B cell (primary cell): Measurements from ENCODE around the gene PPP2R2B. TPM values are rescaled to one million over a fixed set of nuclear protein-coding genes. Genes with fewer than 3 reads are reported as not detected.

ENCODE experiments used
- ATAC-seq: fragments of 200-7000 bp; cut with Tn5 transposase; one replicate; pipeline ENCODE4 v1.10.0; 2021; ENCODE audit warnings: low read depth, mild to moderate bottlenecking, moderate number of reproducible peaks, moderate library complexity
- CTCF ChIA-PET: fragments of 350-600 bp; sonication (Branson Sonifier 250); formaldehyde crosslinking; loops from one replicate; lab custom pipeline; 2021; ENCODE audit warnings: antibody characterized with exemption, inconsistent platforms; lab: Charles Lee
- POLR2A ChIA-PET: fragments of 350-600 bp; sonication (Branson Sonifier 250); formaldehyde crosslinking; loops from one replicate; lab custom pipeline; 2021; ENCODE audit warnings: antibody characterized with exemption; lab: Charles Lee
- DNase-seq: peaks from one replicate; pipeline ENCODE4 v3.0.0; 2013
- H2AFZ ChIP-seq: 2 replicates; pipeline ENCODE4 v1.6.1; 2012; ENCODE audit warnings: mild to moderate bottlenecking, low read depth, low read length; ENCODE audit not compliant: insufficient read depth, poor library complexity, severe bottlenecking
- H3K27ac ChIP-seq, 2 donors: 1 replicate in 1 of 2; 2 replicates in 1 of 2; pipeline ENCODE4 v1.5.1; 2012 to 2013; ENCODE audit warnings: low read length in 2 of 2, mild to moderate bottlenecking in 2 of 2, moderate library complexity in 1 of 2
- H3K27me3 ChIP-seq, 4 experiments: fragments of 200-600 bp in 1 of 4; sonication (generic) in 1 of 4; replicated peaks in 1 of 4; 1 replicate in 2 of 4; 2 replicates in 2 of 4; pipeline versions ENCODE4 v1.6.1 to v1.7.0; 2013 to 2016; ENCODE audit warnings: low read length in 3 of 4, mild to moderate bottlenecking in 2 of 4, mixed read lengths in 1 of 4, moderate library complexity in 1 of 4; ENCODE audit not compliant: insufficient read depth in 4 of 4, control insufficient read depth in 3 of 4; ENCODE audit errors: control extremely low read depth in 1 of 4
- H3K36me3 ChIP-seq, 2 experiments: replicated peaks in 1 of 2; 1 replicate in 1 of 2; 2 replicates in 1 of 2; pipeline versions ENCODE4 v1.6.1 to v1.7.1; 2013; ENCODE audit warnings: low read length in 1 of 2; ENCODE audit not compliant: insufficient read depth in 2 of 2, control insufficient read depth in 1 of 2; ENCODE audit errors: control extremely low read depth in 1 of 2, extremely low read depth in 1 of 2
- H3K4me1 ChIP-seq, 2 donors: fragments of 200-600 bp in 1 of 2; sonication (generic) in 1 of 2; 1 replicate in 1 of 2; 2 replicates in 1 of 2; pipeline versions ENCODE4 v1.5.1 to v1.6.1; 2013 to 2017; ENCODE audit warnings: low read length in 2 of 2; ENCODE audit not compliant: control insufficient read depth in 2 of 2, insufficient read depth in 2 of 2
- H3K4me2 ChIP-seq: replicated peaks from 2 replicates; pipeline ENCODE3; 2012; ENCODE audit warnings: mild to moderate bottlenecking, low read depth, low read length; ENCODE audit not compliant: poor library complexity, severe bottlenecking
- H3K4me3 ChIP-seq, 5 experiments: fragments of 200-600 bp in 1 of 5; sonication (generic) in 1 of 5; 1 replicate in 3 of 5; 2 replicates in 2 of 5; pipeline versions ENCODE4 v1.5.1 to v1.7.0; 2011 to 2016; ENCODE audit warnings: low read length in 4 of 5, mild to moderate bottlenecking in 4 of 5, low read depth in 2 of 5, control low read depth in 1 of 5, moderate library complexity in 1 of 5; ENCODE audit not compliant: insufficient read depth in 1 of 5; ENCODE audit errors: control extremely low read depth in 1 of 5, extremely low read depth in 1 of 5
- H3K79me2 ChIP-seq: fragments of 200-600 bp; sonication (generic); one replicate; pipeline ENCODE4 v1.6.0; 2016; ENCODE audit warnings: low read length; ENCODE audit not compliant: control insufficient read depth, insufficient read depth
- H3K9ac ChIP-seq: fragments of 200-600 bp; sonication (generic); 2 replicates; pipeline ENCODE4 v1.6.1; 2017; ENCODE audit warnings: mild to moderate bottlenecking, low read length, moderate library complexity
- H3K9me3 ChIP-seq, 3 donors: one replicate each; pipeline versions ENCODE4 v1.6.1 to v1.7.1; 2013; ENCODE audit warnings: low read length in 2 of 3; ENCODE audit not compliant: control insufficient read depth in 2 of 3, insufficient read depth in 1 of 3; ENCODE audit errors: control extremely low read depth in 1 of 3
- H4K20me1 ChIP-seq: 2 replicates; pipeline ENCODE4 v1.6.0; 2012; ENCODE audit warnings: mild to moderate bottlenecking, low read length; ENCODE audit not compliant: insufficient read depth, control insufficient read depth, poor library complexity, severe bottlenecking
- H3K27ac Mint-ChIP-seq: one replicate; pipeline ENCODE4 v1.8.0; 2021; ENCODE audit warnings: mixed read lengths
- H3K27me3 Mint-ChIP-seq: one replicate; pipeline ENCODE4 v1.8.0; 2021; ENCODE audit warnings: mixed read lengths
- H3K4me1 Mint-ChIP-seq: one replicate; pipeline ENCODE4 v1.8.0; 2021; ENCODE audit warnings: mixed read lengths
- H3K4me3 Mint-ChIP-seq: one replicate; pipeline ENCODE4 v1.8.0; 2021; ENCODE audit warnings: mixed read lengths
- H3K9me3 Mint-ChIP-seq: one replicate; pipeline ENCODE4 v1.8.0; 2022; ENCODE audit warnings: mixed read lengths; ENCODE audit not compliant: insufficient read depth
- EZH2 ChIP-seq: IDR thresholded peaks from 2 replicates; pipeline ENCODE4 v1.6.1; 2012; ENCODE audit warnings: borderline replicate concordance, low read depth, mild to moderate bottlenecking, moderate library complexity, low read length; ENCODE audit not compliant: insufficient read depth, poor library complexity, severe bottlenecking
- WGBS: methylation state at CpG from one replicate; pipeline ENCODE4 v1.1.5; 2013; ENCODE audit warnings: missing lambda C conversion rate; ENCODE audit not compliant: insufficient coverage; 5-methylcytosine and 5-hydroxymethylcytosine counted together
- intact Hi-C: fragments of 100-400 bp; cut with micrococcal nuclease; formaldehyde crosslinking; loops from one replicate; pipeline ENCODE4 v1.10.0; 2022
- polyA plus RNA-seq: library from polyadenylated mRNA; depleted of rRNA; stranded (reverse); fragments of >200 nt; gene quantifications from 2 replicates; pipeline ENCODE4 v1.2.3, GENCODE V29; 2012
- total RNA-seq, 2 donors: library from RNA; stranded (reverse); fragments of 120-200 nt in 1 of 2; gene quantifications; 1 replicate in 1 of 2; 2 replicates in 1 of 2; pipeline versions ENCODE4 v1.2.3 to v1.2.4, GENCODE V29; 2013 to 2022
- TF ChIP-seq, protein P1 (sequence below): fragments of 200-600 bp; IDR thresholded peaks from one replicate; pipeline ENCODE4 v1.8.0; 2022; ENCODE audit warnings: antibody characterized with exemption, mild to moderate bottlenecking

The PPP2R2B gene
- total and polyA plus RNA-seq, 2 donors (not counting 1 experiment from before 2014, with no cell fraction given): 0.03 TPM; not detected in 1

- H3K4me1 ChIP-seq: no peaks in the 10 kb centered on the region
- DNase-seq (peak; percentile 54), ATAC-seq (peak; percentile 66)
- no peaks in the 10 kb centered on the region for H3K9me3 Mint-ChIP-seq
- no peak overlapping the region for H3K4me2 ChIP-seq
- H3K4me3 ChIP-seq: no peak overlapping the region
- H2AFZ ChIP-seq: no peak overlapping the region
- H3K4me3 Mint-ChIP-seq: no peak overlapping the region
- H3K27me3 Mint-ChIP-seq: peaks cover 3% of the 10 kb centered on the region
- 39% methylated on average over 9 of the region's 16 CpGs for WGBS
- no peaks in the 10 kb centered on the region for H3K9me3 ChIP-seq
- H3K79me2 ChIP-seq: no peaks in the 10 kb centered on the region
- ChIA-PET CTCF (interaction anchor here (0.7 to 5.1 kb wide), 14 partner anchors 9 to 1280 kb away, joined by 3 to 41 read pairs (median 3); no protein-coding TSS in a partner anchor), POLR2A (no interaction called here)
- H3K36me3 ChIP-seq: no peaks in the 10 kb centered on the region
- H3K27me3 ChIP-seq: no peaks in the 10 kb centered on the region
- H3K9ac ChIP-seq: no peak overlapping the region
- intact Hi-C loops: loop anchor here (1.0 kb wide), 1 partner anchor 424 kb away; no protein-coding TSS in a partner anchor
- H3K27ac ChIP-seq: no peak overlapping the region
- H3K4me1 Mint-ChIP-seq: peaks cover 2% of the 10 kb centered on the region
- H4K20me1 ChIP-seq: no peaks in the 10 kb centered on the region
- no peak for TF ChIP-seq EZH2
- TF ChIP-seq, protein P1, sequence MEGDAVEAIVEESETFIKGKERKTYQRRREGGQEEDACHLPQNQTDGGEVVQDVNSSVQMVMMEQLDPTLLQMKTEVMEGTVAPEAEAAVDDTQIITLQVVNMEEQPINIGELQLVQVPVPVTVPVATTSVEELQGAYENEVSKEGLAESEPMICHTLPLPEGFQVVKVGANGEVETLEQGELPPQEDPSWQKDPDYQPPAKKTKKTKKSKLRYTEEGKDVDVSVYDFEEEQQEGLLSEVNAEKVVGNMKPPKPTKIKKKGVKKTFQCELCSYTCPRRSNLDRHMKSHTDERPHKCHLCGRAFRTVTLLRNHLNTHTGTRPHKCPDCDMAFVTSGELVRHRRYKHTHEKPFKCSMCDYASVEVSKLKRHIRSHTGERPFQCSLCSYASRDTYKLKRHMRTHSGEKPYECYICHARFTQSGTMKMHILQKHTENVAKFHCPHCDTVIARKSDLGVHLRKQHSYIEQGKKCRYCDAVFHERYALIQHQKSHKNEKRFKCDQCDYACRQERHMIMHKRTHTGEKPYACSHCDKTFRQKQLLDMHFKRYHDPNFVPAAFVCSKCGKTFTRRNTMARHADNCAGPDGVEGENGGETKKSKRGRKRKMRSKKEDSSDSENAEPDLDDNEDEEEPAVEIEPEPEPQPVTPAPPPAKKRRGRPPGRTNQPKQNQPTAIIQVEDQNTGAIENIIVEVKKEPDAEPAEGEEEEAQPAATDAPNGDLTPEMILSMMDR: peak; percentile 89
- no peak overlapping the region for H3K27ac Mint-ChIP-seq
Measured at GRCh38 chr5:146541958-146542849, 336.4 kb downstream of the PPP2R2B start.

GRCh38 chr5:146540414-146540813 lies 338.1 kb downstream of the PPP2R2B start:
- Histone ChIP-seq H3K9me3 (no peaks in the 10 kb centered on the region), H3K36me3 (no peaks in the 10 kb centered on the region), H4K20me1 (no peaks in the 10 kb centered on the region), H3K4me3 (no peak overlapping the region), H3K27me3 (no peaks in the 10 kb centered on the region), H3K4me1 (no peaks in the 10 kb centered on the region), H3K79me2 (no peaks in the 10 kb centered on the region), H3K27ac (no peak overlapping the region), H2AFZ (no peak overlapping the region), H3K9ac (no peak overlapping the region), H3K4me2 (no peak overlapping the region)
- no peak overlapping the region for H3K4me3 Mint-ChIP-seq
- H3K9me3 Mint-ChIP-seq: no peaks in the 10 kb centered on the region
- intact Hi-C loops: no loop called here
- no CpG with 5 or more reads among the region's 2 CpGs for WGBS
- POLR2A ChIA-PET: no interaction called here
- H3K27ac Mint-ChIP-seq: no peak overlapping the region
- CTCF ChIA-PET: interaction anchor here (0.8 to 5.1 kb wide), 3 partner anchors 8 to 23 kb away, joined by 3 to 41 read pairs (median 3); no protein-coding TSS in a partner anchor
- ATAC-seq (no peak), DNase-seq (no peak)
- peaks cover 2% of the 10 kb centered on the region for H3K4me1 Mint-ChIP-seq
- no peak for TF ChIP-seq EZH2
- TF ChIP-seq, protein P1: no peak
- H3K27me3 Mint-ChIP-seq: peaks cover 7% of the 10 kb centered on the region
